Sciatic nerve (tissue), 2 donors: ENCODE results near the gene MAD1L1. TPM values are rescaled to one million over a fixed set of nuclear protein-coding genes. Genes with fewer than 3 reads are reported as not detected.
"Not testable (repeated sequence)": the region's sequence is repeated elsewhere in the genome, so short reads cannot be mapped to it uniquely, and the experiment has no call there.

Experiments used
- ATAC-seq: fragments of 200-7000 bp; cut with Tn5 transposase; one replicate; pipeline ENCODE4 v1.9.1; 2020; ENCODE audit warnings: mild to moderate bottlenecking, moderate library complexity
- DNase-seq: peaks from one replicate; pipeline ENCODE4 v3.0.0-alpha.2; 2020; ENCODE audit warnings: low spot score
- intact Hi-C: fragments of 100-400 bp; cut with DNase I; formaldehyde crosslinking; loops from one replicate; pipeline ENCODE4 v1.14.2; 2022
- total RNA-seq: library from RNA; stranded (reverse); fragmentation: NEBNext Ultra II Directional; extraction: Animal tissue kit (Norgen Biotek cat#: 25700); gene quantifications from one replicate; pipeline ENCODE4 v1.2.1, GENCODE V29; 2021
- donor health status: DM: no; HTN: no; CAD: no.
- donor health status: DM: no; HTN: no; CAD: no.

Gene MAD1L1
- total RNA-seq: 42.1 TPM

- intact Hi-C loops: no loop called here
- peak; percentile 96 for DNase-seq
- ATAC-seq: peak; percentile 96
Observed at GRCh38 chr7:2232766-2233520, at the start of gene MAD1L1. TSS of gene MAD1L1 (minus strand) at chr7:2232945. CDS start at chr7:2230133, 2,812 bp downstream.

GRCh38 chr7:2282185-2282751 is 49.5 kb upstream of the MAD1L1 start:
- no peak for DNase-seq
- no peak for ATAC-seq
- intact Hi-C loops: loop anchor here (5.0 kb wide), 1 partner anchor 160 kb away; no protein-coding TSS in a partner anchor

GRCh38 chr7:2281541-2281940 is 48.8 kb upstream of the MAD1L1 start:
- peak; percentile 63 for ATAC-seq
- DNase-seq: no peak
- intact Hi-C loops: loop anchor here (5.0 kb wide), 1 partner anchor 159 kb away; no protein-coding TSS in a partner anchor

DNA sequence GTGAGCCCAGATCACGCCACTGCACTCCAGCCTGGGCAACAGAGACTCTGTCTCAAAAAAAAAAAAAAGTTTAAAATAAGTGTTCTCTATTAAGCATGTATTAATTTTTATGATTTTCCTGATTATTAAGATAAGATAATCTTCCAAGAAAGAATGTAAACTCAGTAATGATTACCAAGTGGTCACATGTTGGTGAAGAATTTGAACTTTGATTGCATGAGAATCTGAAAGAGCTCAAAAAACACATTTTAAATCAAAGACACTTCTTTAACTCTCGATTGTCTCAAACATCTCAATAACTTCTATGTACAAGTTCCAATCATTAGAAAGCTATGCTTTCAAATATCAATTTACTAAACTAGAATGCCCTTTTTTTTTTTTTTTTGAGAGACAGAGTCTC is 47.7 kb upstream of the MAD1L1 start:
- no peak for ATAC-seq
- no peak for DNase-seq
- intact Hi-C loops: loop anchor here (5.0 kb wide), 1 partner anchor 158 kb away; no protein-coding TSS in a partner anchor

- intact Hi-C loops: loop anchor here (5.0 kb wide), 1 partner anchor 158 kb away; no protein-coding TSS in a partner anchor
- DNase-seq (no peak), ATAC-seq (no peak)
Observed at GRCh38 chr7:2279896-2280295, 47.2 kb upstream of the MAD1L1 start.

- no peak for DNase-seq
- intact Hi-C loops: no loop called here
- ATAC-seq: no peak
Observed at GRCh38 chr7:2278026-2278425, 45.3 kb upstream of the MAD1L1 start.

GRCh38 chr7:2276107-2276506 is 43.4 kb upstream of the MAD1L1 start:
- no peak for ATAC-seq
- intact Hi-C loops: no loop called here
- no peak for DNase-seq

- DNase-seq: no peak
- ATAC-seq: no peak
- intact Hi-C loops: no loop called here
Observed at GRCh38 chr7:2275101-2275500, 42.4 kb upstream of the MAD1L1 start.

- DNase-seq (no peak), ATAC-seq (no peak)
- intact Hi-C loops: no loop called here
Observed at GRCh38 chr7:2274666-2275065, 41.9 kb upstream of the MAD1L1 start.

GRCh38 chr7:2273866-2274265 is 41.1 kb upstream of the MAD1L1 start:
- DNase-seq: no peak
- ATAC-seq: no peak
- intact Hi-C loops: no loop called here

DNA sequence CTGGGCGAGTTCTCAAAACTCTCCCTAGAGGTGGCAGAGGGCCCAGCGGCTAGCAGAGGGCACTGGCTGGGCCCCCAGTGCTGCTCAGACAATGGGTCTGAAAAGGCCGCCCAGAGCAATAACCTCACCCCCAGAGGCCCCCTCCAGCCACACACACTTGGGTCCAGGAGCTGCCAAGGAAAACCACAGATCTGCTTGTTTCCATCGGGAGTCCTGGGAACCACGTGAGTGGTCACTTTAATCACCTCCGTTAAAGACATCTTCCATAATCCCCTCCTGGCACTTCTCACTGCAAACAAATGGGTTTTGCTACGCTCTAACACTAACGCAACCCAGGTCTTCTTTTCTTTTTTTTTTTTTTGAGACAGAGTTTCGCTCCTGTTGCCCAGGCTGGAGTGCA is 39.3 kb upstream of the MAD1L1 start:
- ATAC-seq (no peak), DNase-seq (no peak)
- intact Hi-C loops: no loop called here

- DNase-seq (no peak), ATAC-seq (peak; percentile 20)
- intact Hi-C loops: no loop called here
Observed at GRCh38 chr7:2271273-2272026, 38.7 kb upstream of the MAD1L1 start.

- ATAC-seq (no peak), DNase-seq (no peak)
- intact Hi-C loops: no loop called here
Observed at GRCh38 chr7:2270495-2270894, 37.8 kb upstream of the MAD1L1 start.

GRCh38 chr7:2269991-2270460 is 37.3 kb upstream of the MAD1L1 start:
- DNase-seq (no peak), ATAC-seq (no peak)
- intact Hi-C loops: no loop called here

DNA sequence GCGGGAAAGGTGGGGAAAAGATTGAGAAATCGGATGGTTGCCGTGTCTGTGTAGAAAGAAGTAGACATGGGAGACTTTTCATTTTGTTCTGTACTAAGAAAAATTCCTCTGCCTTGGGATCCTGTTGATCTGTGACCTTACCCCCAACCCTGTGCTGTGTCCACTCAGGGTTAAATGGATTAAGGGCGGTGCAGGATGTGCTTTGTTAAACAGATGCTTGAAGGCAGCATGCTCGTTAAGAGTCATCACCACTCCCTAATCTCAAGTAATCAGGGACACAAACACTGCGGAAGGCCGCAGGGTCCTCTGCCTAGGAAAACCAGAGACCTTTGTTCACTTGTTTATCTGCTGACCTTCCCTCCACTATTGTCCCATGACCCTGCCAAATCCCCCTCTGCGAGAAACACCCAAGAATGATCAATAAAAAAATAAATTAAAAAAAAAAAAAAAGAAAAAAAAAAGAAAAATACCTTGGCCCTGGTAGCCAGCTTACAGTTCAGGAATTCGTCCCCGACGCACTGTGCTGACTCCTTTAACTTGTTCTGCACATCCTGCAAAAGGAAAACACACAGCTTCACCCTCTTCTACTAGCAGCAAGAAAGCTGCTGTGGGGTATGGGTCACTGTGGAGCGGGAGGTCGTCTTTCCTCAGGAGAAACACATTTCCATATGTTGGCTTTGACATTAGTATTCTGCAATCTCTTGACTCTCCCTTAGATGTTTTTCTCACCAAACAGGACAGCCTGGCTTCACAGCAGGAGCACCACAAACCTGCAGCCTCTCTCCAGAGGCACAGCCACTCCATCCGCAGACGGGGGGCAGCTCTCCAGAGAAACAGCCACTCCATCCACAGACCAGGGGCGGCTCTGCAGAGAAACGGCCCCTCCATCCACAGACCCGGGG is 36.6 kb upstream of the MAD1L1 start:
- DNase-seq, ATAC-seq, intact Hi-C loops: not testable (repeated sequence)

- ATAC-seq (no peak), DNase-seq (no peak)
- intact Hi-C loops: no loop called here
Observed at GRCh38 chr7:2266911-2267310, 34.2 kb upstream of the MAD1L1 start.

DNA sequence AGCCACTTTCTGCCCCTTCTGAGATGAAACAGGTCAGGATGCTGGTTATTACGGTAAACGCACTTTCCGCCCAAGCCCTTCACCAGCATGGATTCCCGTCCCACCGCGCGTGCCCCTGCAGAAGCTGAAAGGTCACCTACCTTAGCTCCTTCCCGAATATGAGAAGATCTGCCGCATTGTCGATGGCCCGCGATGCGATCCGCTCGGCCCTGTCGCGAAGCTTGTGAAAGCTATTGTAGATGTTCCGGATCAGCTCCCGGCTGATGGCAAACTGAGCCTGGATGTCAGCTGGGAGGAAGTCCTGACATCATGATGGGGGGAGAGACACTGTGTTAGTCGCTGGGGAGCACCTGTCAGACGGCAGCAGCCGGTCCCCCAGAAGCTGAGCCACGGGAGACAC is 31.4 kb upstream of the MAD1L1 start:
- intact Hi-C loops: no loop called here
- ATAC-seq: no peak
- DNase-seq: no peak

GRCh38 chr7:2263176-2263575 is 30.4 kb upstream of the MAD1L1 start:
- DNase-seq: peak; percentile 53
- ATAC-seq: no peak
- intact Hi-C loops: no loop called here

GRCh38 chr7:2261611-2262010 is 28.9 kb upstream of the MAD1L1 start:
- ATAC-seq (no peak), DNase-seq (peak; percentile 56)
- intact Hi-C loops: no loop called here
